ENCODE measurements around the gene DPY19L3. TPM values are rescaled to one million over a fixed set of nuclear protein-coding genes. Genes with fewer than 3 reads are reported as not detected.

DPY19L3 gene
- total RNA-seq, 2 experiments from 2014 or later: 10.4 to 12.4 TPM

DNA sequence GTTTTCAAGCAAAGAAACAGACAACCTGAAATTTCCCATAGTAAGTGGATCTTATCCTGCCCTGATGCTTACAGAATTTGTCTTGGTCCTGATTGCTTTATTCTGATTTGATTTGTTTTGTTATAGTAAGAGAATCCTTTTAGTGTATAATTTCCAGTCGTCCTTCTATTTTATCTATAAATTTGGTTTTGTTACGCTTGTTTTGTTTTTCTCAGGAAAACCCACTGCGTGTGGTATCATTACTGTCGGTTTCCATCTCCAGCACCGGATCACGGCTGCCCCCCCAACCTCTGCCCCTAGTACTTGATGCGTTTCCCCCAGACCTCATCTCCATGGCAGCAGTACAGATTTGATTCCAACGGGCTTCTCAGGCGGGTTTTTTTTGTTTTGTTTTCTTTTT is 117.4 kb downstream of the DPY19L3 start:
- ATAC-seq (no peak), DNase-seq (no peak)
- no peak overlapping the region for H3K4me3 Mint-ChIP-seq
- ChIA-PET POLR2A (no interaction called here), CTCF (no interaction called here)
- H3K27ac Mint-ChIP-seq: no peak overlapping the region
- H3K4me1 Mint-ChIP-seq (ENCODE audit: low read depth): peaks cover 16% of the 10 kb centered on the region
- TF ChIP-seq, protein P1, sequence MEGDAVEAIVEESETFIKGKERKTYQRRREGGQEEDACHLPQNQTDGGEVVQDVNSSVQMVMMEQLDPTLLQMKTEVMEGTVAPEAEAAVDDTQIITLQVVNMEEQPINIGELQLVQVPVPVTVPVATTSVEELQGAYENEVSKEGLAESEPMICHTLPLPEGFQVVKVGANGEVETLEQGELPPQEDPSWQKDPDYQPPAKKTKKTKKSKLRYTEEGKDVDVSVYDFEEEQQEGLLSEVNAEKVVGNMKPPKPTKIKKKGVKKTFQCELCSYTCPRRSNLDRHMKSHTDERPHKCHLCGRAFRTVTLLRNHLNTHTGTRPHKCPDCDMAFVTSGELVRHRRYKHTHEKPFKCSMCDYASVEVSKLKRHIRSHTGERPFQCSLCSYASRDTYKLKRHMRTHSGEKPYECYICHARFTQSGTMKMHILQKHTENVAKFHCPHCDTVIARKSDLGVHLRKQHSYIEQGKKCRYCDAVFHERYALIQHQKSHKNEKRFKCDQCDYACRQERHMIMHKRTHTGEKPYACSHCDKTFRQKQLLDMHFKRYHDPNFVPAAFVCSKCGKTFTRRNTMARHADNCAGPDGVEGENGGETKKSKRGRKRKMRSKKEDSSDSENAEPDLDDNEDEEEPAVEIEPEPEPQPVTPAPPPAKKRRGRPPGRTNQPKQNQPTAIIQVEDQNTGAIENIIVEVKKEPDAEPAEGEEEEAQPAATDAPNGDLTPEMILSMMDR (IDR thresholded peaks at IDR 0.05): no peak
- peaks cover under 1% of the 10 kb centered on the region for H3K9me3 Mint-ChIP-seq
- intact Hi-C loops (cut with micrococcal nuclease): no loop called here
- H3K27me3 Mint-ChIP-seq: peaks cover 2% of the 10 kb centered on the region
- no peaks in the 10 kb centered on the region for H3K36me3 Mint-ChIP-seq (ENCODE audit: low read depth)

DNA sequence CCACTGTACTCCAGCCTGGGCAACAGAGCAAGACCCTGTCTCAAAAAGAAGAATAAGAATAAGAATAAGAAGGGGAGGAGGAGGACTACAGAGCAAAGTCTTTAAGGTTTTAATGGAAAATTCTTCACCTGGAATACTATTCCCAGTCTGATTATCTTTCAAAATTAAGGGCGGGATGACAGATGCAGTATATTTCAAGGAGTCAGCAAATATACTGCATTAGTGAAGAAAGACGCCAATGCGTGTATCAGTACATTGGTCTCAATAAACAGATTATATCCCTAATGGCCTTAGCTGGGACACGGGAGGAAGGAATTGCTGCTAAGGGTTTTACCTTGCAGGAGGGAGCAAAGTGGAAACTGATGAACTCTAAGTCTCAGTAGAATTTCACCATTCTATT is 121.3 kb downstream of the DPY19L3 start:
- ChIA-PET POLR2A (no interaction called here), CTCF (no interaction called here)
- intact Hi-C loops (cut with micrococcal nuclease): no loop called here
- peaks cover 13% of the 10 kb centered on the region for H3K9me3 Mint-ChIP-seq
- H3K4me1 Mint-ChIP-seq (ENCODE audit: low read depth): no peaks in the 10 kb centered on the region
- DNase-seq (no peak), ATAC-seq (no peak)
- H3K36me3 Mint-ChIP-seq (ENCODE audit: low read depth): no peaks in the 10 kb centered on the region
- H3K27me3 Mint-ChIP-seq: peaks cover 2% of the 10 kb centered on the region
- no peak overlapping the region for H3K4me3 Mint-ChIP-seq
- TF ChIP-seq, protein P1 (IDR thresholded peaks at IDR 0.05): no peak
- H3K27ac Mint-ChIP-seq: no peak overlapping the region

DNA sequence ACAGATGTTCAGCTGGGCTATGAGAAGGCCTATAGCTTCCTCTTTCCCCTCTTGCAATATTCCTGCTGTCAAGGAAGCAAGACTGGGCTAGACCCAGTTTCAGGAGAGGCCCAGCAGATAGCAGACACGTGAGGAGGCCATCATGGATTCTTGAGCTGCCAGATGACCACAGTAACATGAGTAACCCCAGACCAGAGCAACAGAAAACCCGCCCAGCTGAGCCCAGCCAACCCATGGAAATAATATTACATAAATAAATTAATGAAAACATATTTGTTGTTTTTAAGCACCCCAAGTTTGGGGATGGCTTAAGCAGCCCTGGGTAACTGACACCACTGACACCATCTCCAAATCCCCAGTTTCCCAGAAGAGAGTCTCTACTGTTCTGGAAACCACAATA is 125.2 kb downstream of the DPY19L3 start:
- CTCF ChIA-PET: no interaction called here
- POLR2A ChIA-PET: no interaction called here
- Mint-ChIP-seq H3K36me3 (ENCODE audit: low read depth) (no peaks in the 10 kb centered on the region), H3K4me1 (ENCODE audit: low read depth) (no peaks in the 10 kb centered on the region), H3K27me3 (peaks cover 1% of the 10 kb centered on the region), H3K27ac (no peak overlapping the region), H3K9me3 (peaks cover 20% of the 10 kb centered on the region), H3K4me3 (no peak overlapping the region)
- ATAC-seq: no peak
- TF ChIP-seq, protein P1 (IDR thresholded peaks at IDR 0.05): no peak
- intact Hi-C loops (cut with micrococcal nuclease): no loop called here
- DNase-seq: no peak

DNA sequence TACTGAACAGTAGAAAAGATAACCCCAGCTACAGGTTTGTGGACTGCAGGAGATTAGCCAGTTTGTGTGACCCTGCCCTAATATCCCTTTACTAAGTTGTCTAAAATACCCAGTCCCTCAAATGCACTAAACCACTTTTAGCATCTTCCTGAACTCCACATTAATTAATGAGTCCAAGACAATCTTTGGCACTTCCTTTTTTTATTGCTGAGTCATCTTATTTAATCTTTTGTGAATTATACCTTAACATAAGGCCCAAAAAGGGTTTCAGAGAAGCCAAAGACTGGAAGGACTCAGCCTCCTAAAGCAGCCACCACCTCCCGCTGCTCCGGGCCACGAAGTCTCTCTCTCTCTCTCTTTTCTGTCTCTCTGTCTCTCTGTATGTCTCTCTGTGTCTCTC is 126.7 kb downstream of the DPY19L3 start:
- ChIA-PET POLR2A (no interaction called here), CTCF (no interaction called here)
- no peak overlapping the region for H3K27ac Mint-ChIP-seq
- peaks cover 3% of the 10 kb centered on the region for H3K27me3 Mint-ChIP-seq
- TF ChIP-seq, protein P1 (IDR thresholded peaks at IDR 0.05): no peak
- peaks cover 20% of the 10 kb centered on the region for H3K9me3 Mint-ChIP-seq
- ATAC-seq (no peak), DNase-seq (no peak)
- H3K36me3 Mint-ChIP-seq (ENCODE audit: low read depth): no peaks in the 10 kb centered on the region
- H3K4me1 Mint-ChIP-seq (ENCODE audit: low read depth): no peaks in the 10 kb centered on the region
- intact Hi-C loops (cut with micrococcal nuclease): no loop called here
- H3K4me3 Mint-ChIP-seq: no peak overlapping the region

Other genes starting within 250 kb of the DPY19L3 start
- gene ZNF507, start 60.2 kb upstream of the DPY19L3 start, total RNA-seq: 10 to 100 TPM; 24.2 to 25.6 TPM
- 100 to 1,000 TPM; 221 to 222 TPM for gene PDCD5, start 175.4 kb downstream of the DPY19L3 start, total RNA-seq